GM21529 (cell line): ENCODE results near the gene FOXP3.

Experiments used
- ATAC-seq: cut with Tn5 transposase; IDR thresholded peaks from one replicate; pipeline ENCODE4 v1.9.1; 2021; ENCODE audit not compliant: unreplicated experiment

Gene FOXP3

DNA sequence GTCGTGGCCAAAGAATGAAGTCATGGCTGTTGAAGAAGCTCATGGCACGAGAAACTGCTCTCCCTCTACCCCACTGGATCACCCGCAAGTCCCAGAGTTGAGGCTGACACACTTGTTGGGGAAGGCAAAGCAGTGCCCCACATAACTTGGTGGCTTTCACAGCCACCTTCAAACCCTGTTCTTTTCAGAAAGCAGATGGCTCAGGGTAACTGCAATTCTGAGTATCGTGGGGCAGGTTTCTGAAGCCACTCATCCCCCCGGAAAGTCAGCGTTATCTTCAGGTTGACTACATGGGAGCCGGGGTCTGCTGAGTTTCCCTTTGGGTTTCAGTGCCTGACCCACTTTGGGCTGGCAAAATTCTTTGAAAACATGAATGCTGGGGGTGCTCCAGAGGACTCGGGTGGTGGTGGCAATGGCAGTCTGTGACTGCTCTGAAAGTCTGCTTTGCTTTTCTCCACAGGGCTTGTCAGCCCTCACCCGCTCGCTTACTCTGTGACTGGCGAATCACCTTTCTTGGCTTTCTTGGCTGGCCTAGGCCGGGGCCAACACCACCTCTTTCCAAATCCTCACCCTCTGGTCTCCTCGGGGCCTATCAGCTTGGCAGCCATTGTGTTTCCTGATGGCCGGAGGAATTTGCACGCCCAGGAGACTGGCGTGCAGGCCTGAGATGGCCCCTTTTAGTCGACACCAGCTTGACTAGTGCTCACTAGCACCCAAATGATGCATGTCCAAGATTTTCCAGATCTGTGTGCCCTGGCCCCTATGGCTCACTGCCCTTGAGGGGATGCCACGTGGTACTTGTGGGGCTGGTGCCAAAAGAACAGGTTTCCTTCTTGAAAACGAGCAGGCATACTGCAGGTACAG lies 12.4 kb upstream of the FOXP3 start:
- ATAC-seq: no peak

DNA sequence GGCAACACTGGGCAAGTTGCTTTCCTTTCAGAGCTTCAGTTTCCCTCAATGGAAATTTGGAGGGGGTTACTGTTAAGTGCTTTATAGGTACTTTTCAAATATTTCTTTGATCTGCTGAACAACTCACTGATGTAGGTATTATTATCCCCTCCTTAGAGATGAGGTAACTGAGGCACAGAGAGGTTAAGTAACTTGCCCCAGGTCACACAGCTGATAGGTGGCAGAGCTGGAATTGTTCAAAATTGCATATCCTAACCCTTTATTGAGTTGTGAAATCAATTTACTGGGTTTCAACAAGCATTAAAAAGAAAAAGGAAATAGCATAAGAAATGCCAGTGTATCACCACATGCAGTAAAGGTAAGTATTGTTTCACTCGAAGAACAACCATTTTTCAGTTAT lies 11.7 kb upstream of the FOXP3 start:
- no peak for ATAC-seq

DNA sequence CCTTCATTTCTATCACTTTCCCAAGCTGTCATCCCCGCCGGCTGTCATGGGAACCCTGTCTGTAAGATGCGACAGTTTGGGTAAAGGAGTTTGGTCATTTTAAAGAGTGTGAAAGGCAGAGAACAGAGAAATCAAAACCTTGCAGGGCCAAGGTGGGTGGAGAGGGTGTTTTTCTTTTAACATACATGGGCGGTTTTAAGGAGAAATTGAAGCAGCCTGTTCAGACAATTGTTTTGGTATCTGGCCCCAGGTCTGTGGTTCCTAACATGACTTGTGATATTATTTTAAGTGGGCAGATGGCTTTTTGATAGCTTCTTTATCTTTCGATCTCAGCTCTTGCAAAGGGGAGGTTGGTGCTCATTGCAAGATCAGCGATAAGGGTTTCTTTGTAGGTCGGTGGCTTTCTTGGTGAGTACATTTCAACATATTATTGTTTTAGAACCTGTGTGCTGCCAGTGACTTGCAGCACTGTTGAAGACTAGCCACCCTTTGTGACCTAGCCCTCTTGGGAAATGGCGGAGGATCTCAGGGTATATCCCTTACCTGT lies 8.7 kb upstream of the FOXP3 start:
- no peak for ATAC-seq

DNA sequence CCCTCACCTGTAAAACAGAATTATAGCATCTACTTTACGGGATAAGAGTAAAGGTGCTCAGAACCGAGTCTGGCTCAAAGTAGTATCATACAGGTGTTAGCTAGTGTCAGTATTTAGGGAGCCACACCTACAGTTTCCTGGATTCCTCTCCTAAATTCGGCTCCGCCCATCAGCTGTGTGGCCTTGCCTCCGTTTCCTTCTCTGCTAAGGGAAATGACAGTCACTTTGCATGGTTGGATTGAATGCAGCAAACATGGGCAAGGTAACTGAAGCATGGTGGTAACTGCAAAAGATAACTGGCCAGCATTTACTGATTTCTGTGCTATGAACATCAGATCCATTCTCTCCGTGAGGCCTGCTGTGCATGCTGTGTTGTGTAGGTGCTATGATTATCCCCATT lies 7.9 kb upstream of the FOXP3 start:
- no peak for ATAC-seq

GRCh38 chrX:49271341-49271740 lies 6.8 kb upstream of the FOXP3 start:
- ATAC-seq: no peak

DNA sequence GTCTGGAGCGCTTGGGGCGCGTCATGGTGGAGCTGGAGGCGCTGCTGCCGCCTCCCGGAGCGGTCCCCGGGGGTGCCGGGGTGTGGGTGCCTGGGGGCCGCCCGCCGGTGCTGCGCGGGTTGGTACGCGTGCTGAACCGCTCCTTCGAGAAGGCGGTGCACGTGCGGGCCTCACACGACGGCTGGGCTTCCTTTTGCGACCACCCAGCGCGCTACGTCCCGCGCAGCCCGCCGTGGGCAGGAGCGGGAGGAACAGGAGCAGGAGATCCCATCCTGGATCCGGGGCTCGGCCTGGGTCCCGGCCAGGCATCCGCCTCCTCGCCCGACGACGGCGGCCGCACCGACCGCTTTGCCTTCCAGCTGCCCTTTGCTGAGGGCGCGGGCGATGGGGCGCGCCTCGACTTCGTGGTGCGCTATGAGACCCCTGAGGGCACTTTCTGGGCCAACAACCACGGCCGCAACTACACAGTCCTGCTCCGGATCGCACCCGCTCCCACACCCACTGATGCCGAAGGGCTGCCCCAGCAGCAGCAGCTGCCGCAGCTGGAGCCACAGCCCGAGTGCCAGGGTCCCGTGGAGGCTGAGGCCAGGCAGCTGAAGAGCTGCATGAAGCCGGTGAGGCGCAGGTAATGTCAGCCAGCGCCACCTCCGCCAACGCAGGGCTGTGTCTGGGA lies 5.9 kb upstream of the FOXP3 start:
- no peak for ATAC-seq

GRCh38 chrX:49269767-49270248 lies 5.3 kb upstream of the FOXP3 start, which contains the start of gene PPP1R3F:
Gene PPP1R3F, plus strand, starts transcription at chrX:49269793. Its CDS starts 77 bp downstream, at chrX:49269870.
- peak; percentile 15 for ATAC-seq

GRCh38 chrX:49269010-49269766 lies 4.7 kb upstream of the FOXP3 start:
- ATAC-seq: peak; percentile 84

DNA sequence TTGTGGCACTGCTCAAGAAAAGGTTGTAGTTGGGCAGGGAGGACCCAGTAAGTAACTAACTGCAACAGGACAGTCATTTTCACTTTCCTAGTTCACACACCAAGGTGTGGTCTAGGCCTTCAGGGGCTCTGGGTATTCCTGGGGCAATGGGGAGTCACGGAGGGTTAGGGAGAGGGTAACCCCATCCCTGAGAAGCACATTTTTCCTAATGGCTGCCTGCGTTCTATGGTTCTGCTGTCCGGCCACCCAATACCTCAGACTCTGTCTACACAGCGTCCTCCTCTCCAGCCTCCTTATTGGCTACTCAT lies 4.1 kb upstream of the FOXP3 start:
- ATAC-seq: no peak

DNA sequence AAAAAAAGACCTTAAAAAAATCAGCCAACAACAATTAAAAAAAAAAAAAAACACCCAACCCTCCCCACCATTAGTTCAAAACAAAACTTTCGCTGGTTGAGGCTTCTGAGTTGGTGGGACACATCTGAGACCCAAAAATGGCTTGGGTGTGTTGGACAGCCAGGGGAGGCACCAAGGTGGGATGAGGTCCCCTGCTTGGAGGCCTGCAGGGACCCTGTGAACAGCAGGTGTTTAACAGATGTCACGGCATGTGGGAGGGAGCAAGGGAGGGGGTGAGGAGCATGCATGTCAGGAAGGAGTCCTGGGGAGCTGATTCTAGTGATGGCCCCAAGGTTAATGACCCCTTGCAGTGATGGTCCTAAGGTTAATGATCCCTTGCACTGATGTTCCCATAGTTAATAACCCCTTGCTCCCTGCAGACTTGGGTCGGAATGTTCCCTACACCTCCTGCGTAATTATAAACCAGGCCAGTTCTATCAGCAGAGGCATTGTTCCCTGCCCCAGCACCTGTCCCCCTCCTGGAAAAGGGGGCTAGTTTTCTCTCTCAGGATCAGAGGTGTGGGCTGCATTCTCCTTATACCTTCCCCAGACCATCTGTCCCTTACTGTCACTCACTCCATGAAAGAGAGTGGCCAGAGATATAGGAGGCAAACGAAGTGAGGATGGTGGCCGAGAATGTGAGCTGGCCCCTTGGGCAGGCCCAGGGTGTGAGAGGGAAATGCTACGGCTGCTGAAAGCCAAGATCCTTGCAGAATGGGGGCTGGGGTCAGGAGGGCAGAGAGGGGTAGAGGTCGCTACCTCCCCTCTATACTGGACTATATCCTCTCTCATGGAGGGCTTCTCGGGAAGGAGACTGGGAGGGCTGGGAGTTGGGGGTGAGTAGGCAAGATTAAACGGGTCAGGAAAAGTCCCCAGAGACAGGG lies 2.3 kb upstream of the FOXP3 start:
- no peak for ATAC-seq

DNA sequence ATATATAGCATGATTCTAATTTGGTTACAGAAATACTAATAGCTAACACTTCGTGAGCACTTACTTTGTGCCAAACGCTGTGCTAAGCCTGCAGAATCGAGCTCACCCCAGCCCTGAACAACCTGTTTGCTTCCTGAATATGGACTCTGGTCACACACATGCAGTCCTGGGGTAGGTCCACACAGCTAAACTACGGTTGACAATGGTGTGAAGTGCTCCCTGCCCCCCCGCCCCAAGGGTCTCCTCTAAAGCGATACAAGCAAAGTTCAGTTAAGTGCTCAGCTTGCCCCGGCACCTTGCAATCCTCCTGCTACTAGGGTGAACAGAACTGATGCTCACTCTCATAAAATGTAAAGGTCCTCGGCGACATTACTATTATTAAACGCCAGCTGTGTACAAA lies 879 bp downstream of the FOXP3 start:
- no peak for ATAC-seq

DNA sequence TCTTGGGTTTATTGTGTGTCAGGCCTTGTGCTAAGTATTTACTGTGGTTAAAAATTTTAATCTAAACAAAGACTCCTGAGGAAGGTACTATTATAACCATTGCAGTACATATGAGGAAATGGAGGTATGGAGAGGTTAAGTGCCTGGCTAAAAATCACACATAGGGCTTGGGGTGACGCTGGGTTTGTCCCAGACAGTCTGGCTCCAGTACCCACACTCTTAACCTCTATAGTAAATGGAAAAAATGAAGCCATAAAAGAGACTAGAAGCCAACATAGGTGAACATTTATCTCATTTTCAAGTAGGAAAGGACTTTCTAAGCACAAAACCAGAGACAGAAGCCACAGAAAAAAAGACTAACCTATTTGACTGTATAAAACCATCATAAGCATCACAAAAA lies 1.9 kb downstream of the FOXP3 start:
- no peak for ATAC-seq

GRCh38 chrX:49260221-49260985 lies 4.1 kb downstream of the FOXP3 start:
- ATAC-seq: no peak

GRCh38 chrX:49258749-49259124 lies 5.8 kb downstream of the FOXP3 start:
- ATAC-seq: no peak

DNA sequence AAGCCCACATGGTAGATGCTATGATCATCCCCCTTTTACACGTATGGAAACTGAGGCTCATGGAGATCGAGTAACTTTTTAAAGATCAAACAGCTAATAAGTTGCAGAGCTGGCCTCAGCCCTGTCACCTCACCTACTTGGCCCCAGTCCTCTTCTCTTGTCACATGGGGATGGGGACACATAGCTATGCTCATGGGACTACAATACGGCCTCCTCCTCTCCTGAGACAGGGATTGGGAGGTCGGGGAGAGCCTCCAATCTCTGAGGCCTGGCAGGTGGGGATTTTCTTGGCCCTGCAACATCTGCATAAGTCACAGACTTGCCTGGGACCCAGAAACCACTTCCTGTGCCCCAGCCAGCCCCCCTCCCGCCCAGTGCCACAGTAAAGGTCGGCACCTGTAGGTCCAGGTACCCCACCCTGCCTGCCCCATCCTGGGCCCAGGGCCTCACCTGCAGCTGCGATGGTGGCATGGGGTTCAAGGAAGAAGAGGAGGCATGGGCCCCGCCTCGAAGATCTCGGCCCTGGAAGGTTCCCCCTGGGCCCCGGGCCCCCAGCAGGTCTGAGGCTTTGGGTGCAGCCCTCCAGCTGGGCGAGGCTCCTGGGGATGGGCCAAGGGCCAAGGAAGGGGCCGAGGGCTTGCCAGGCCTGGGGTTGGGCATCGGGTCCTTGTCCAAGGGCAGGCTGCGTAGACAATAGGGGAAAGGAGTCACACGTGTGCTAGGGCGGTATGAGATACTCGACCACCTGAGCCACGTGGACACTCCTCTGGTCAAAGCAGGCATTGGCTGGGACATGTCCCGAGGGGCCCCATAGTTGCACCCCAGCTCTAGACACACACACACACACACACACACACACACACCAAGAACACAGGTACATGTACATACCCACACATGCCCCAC lies 6.4 kb downstream of the FOXP3 start:
- no peak for ATAC-seq

- no peak for ATAC-seq
Measured at GRCh38 chrX:49257074-49257790, 7.3 kb downstream of the FOXP3 start.

- ATAC-seq: no peak
Measured at GRCh38 chrX:49256268-49256995, 8.1 kb downstream of the FOXP3 start.
